Karpas-422 (cell line): ENCODE measurements around the gene FLRT2. TPM values are rescaled to one million over a fixed set of nuclear protein-coding genes. Genes with fewer than 3 reads are reported as not detected.

Experiments
- DNase-seq: peaks from one replicate; pipeline ENCODE4 v3.0.0-alpha.2; 2015
- H2AFZ ChIP-seq: fragments of 200-600 bp; sonication (generic); 2 replicates; pipeline ENCODE4 v1.6.1; 2014; ENCODE audit warnings: antibody characterized with exemption, low read length, mixed read lengths
- H3K27ac ChIP-seq: fragments of 200-600 bp; sonication (generic); 2 replicates; pipeline ENCODE4 v1.5.1; 2014; ENCODE audit warnings: mild to moderate bottlenecking, low read length, moderate library complexity
- H3K27me3 ChIP-seq: fragments of 200-600 bp; sonication (generic); 2 replicates; pipeline ENCODE4 v1.6.1; 2014; ENCODE audit warnings: low read length, mixed read lengths
- H3K36me3 ChIP-seq: fragments of 200-600 bp; sonication (generic); 2 replicates; pipeline ENCODE4 v1.6.1; 2014; ENCODE audit warnings: low read length, mixed read lengths; ENCODE audit not compliant: insufficient read depth
- H3K4me1 ChIP-seq: fragments of 200-600 bp; sonication (generic); 2 replicates; pipeline ENCODE4 v1.6.1; 2014; ENCODE audit warnings: mild to moderate bottlenecking, low read length, mixed read lengths
- H3K4me2 ChIP-seq: fragments of 200-600 bp; sonication (generic); 2 replicates; pipeline ENCODE4 v1.6.1; 2014; ENCODE audit warnings: low read length, low read depth, mild to moderate bottlenecking; ENCODE audit not compliant: poor library complexity, severe bottlenecking
- H3K4me3 ChIP-seq: fragments of 200-600 bp; sonication (generic); 2 replicates; pipeline ENCODE4 v1.5.1; 2014; ENCODE audit warnings: mild to moderate bottlenecking, antibody characterized with exemption, low read length, mixed read lengths
- H3K79me2 ChIP-seq: fragments of 200-600 bp; sonication (generic); 2 replicates; pipeline ENCODE4 v1.6.1; 2014; ENCODE audit warnings: mild to moderate bottlenecking, low read length, mixed read lengths
- H3K9ac ChIP-seq: fragments of 200-600 bp; sonication (generic); 2 replicates; pipeline ENCODE4 v1.6.0; 2014; ENCODE audit warnings: low read length
- H3K9me2 ChIP-seq: fragments of 200-600 bp; sonication (generic), shearing (Covaris generic); replicated peaks from 2 replicates; pipeline ENCODE4 v1.6.0; 2014; ENCODE audit warnings: mild to moderate bottlenecking, low read length, moderate library complexity; ENCODE audit not compliant: insufficient read depth
- H3K9me3 ChIP-seq: fragments of 300-700, 200-600 bp; sonication (generic); 2 replicates; pipeline ENCODE4 v1.6.1; 2014; ENCODE audit warnings: low read length, mixed read lengths
- H4K20me1 ChIP-seq: fragments of 200-600 bp; sonication (generic); 2 replicates; pipeline ENCODE4 v1.6.1; 2014; ENCODE audit warnings: mild to moderate bottlenecking, antibody characterized with exemption, low read length, low read depth; ENCODE audit not compliant: insufficient read depth
- total RNA-seq: library from RNA; depleted of rRNA; stranded (reverse); fragments of >200 nt; shearing (Covaris generic); gene quantifications from 2 replicates; pipeline ENCODE4 v1.2.3, GENCODE V29; 2014; ENCODE audit warnings: low replicate concordance

Gene FLRT2
- total RNA-seq, 1 experiment from 2014 or later = not detected

GRCh38 chr14:85596562-85596961 lies 66.6 kb downstream of the FLRT2 start:
- H2AFZ ChIP-seq = no peak overlapping the region
- H3K9ac ChIP-seq = no peak overlapping the region
- no peak overlapping the region for H3K4me3 ChIP-seq
- H3K9me3 ChIP-seq = peaks cover 12% of the 10 kb centered on the region
- no peak for DNase-seq
- H3K36me3 ChIP-seq = no peaks in the 10 kb centered on the region
- H3K4me1 ChIP-seq = no peaks in the 10 kb centered on the region
- H3K27me3 ChIP-seq = no peaks in the 10 kb centered on the region
- H3K4me2 ChIP-seq = no peak overlapping the region
- no peaks in the 10 kb centered on the region for H3K79me2 ChIP-seq
- H3K27ac ChIP-seq = no peak overlapping the region
- H4K20me1 ChIP-seq = no peaks in the 10 kb centered on the region
- H3K9me2 ChIP-seq = no peaks in the 10 kb centered on the region; the same call in 1 of the 2 replicates

DNA sequence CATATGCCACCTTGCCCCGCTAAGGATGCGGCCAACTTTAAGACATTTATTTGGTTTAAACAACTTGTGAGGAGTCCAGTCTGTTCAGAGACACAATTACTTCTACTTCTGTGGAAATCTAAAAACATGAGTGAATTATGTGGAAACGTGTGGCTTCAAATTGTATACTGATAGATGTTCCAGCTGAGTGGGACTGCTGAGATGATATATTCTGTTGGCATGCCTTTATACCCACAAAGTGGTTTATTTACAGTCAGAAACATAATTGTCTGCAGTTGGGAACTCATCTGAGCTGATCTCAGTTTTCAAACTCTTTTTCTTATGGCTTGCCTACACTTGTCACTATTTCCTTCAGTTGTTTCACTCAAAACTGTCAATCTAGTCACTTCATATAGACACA lies 67.8 kb downstream of the FLRT2 start:
- Histone ChIP-seq H3K27me3 (no peaks in the 10 kb centered on the region), H3K4me1 (no peaks in the 10 kb centered on the region), H3K9me3 (peaks cover 12% of the 10 kb centered on the region), H3K79me2 (no peaks in the 10 kb centered on the region), H3K9ac (no peak overlapping the region), H2AFZ (no peak overlapping the region), H3K9me2 (no peaks in the 10 kb centered on the region; the same call in 1 of the 2 replicates), H3K36me3 (no peaks in the 10 kb centered on the region), H3K4me3 (no peak overlapping the region), H3K27ac (no peak overlapping the region), H4K20me1 (no peaks in the 10 kb centered on the region), H3K4me2 (no peak overlapping the region)
- DNase-seq = no peak

DNA sequence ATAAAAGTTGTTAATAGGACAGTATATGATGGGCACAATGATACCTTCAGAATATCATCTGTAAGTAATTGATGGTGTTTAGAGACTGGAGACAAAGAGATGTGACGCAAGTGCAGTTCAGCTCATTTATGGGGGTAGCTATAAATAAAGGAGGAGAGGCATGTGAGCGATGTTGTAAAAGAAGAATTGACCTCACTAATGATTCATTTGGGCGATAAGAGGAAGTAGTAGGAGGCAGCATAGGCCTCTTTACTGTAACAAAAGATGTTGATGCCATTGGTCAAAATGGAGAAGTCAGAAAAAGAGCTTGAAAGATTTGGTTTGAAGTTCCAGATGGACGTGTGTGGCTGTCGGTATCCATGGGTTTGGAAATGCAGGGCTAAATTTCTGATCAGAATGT lies 70.0 kb downstream of the FLRT2 start:
- no peak overlapping the region for H3K4me2 ChIP-seq

GRCh38 chr14:85601246-85601645 lies 71.3 kb downstream of the FLRT2 start:
- Histone ChIP-seq H2AFZ (no peak overlapping the region), H4K20me1 (no peaks in the 10 kb centered on the region), H3K27ac (no peak overlapping the region), H3K27me3 (no peaks in the 10 kb centered on the region), H3K9me3 (peaks cover 4% of the 10 kb centered on the region), H3K79me2 (no peaks in the 10 kb centered on the region), H3K36me3 (no peaks in the 10 kb centered on the region), H3K4me1 (no peaks in the 10 kb centered on the region), H3K4me3 (no peak overlapping the region), H3K4me2 (no peak overlapping the region), H3K9ac (no peak overlapping the region), H3K9me2 (no peaks in the 10 kb centered on the region; the same call in 1 of the 2 replicates)
- no peak for DNase-seq

More for the DNA sequence above, 70.0 kb downstream of the FLRT2 start:
- no peak overlapping the region for H3K4me3 ChIP-seq
- H3K27me3 ChIP-seq = no peaks in the 10 kb centered on the region
- DNase-seq = no peak
- no peak overlapping the region for H3K27ac ChIP-seq
- H3K9me3 ChIP-seq = peaks cover 12% of the 10 kb centered on the region
- no peaks in the 10 kb centered on the region for H3K36me3 ChIP-seq
- H3K9ac ChIP-seq = no peak overlapping the region
- H3K79me2 ChIP-seq = no peaks in the 10 kb centered on the region
- no peaks in the 10 kb centered on the region for H4K20me1 ChIP-seq
- H2AFZ ChIP-seq = no peak overlapping the region
- no peaks in the 10 kb centered on the region for H3K4me1 ChIP-seq
- no peaks in the 10 kb centered on the region; the same call in 1 of the 2 replicates for H3K9me2 ChIP-seq

- Histone ChIP-seq H3K36me3 (no peaks in the 10 kb centered on the region), H3K4me2 (no peak overlapping the region), H2AFZ (no peak overlapping the region), H3K79me2 (no peaks in the 10 kb centered on the region), H3K9me2 (no peaks in the 10 kb centered on the region), H3K27me3 (no peaks in the 10 kb centered on the region), H3K4me1 (no peaks in the 10 kb centered on the region), H3K9ac (no peak overlapping the region), H3K9me3 (no peaks in the 10 kb centered on the region; the same call in 1 of the 2 replicates), H3K4me3 (no peak overlapping the region), H3K27ac (no peak overlapping the region), H4K20me1 (no peaks in the 10 kb centered on the region)
- DNase-seq = no peak
Observed at GRCh38 chr14:85601690-85602089, 71.7 kb downstream of the FLRT2 start.

GRCh38 chr14:85602345-85602744 lies 72.4 kb downstream of the FLRT2 start:
- H3K79me2 ChIP-seq = no peaks in the 10 kb centered on the region
- no peak overlapping the region for H3K4me3 ChIP-seq
- no peak for DNase-seq
- H3K4me1 ChIP-seq = no peaks in the 10 kb centered on the region
- no peak overlapping the region for H3K4me2 ChIP-seq
- peaks cover 3% of the 10 kb centered on the region; the same call in 1 of the 2 replicates for H3K27me3 ChIP-seq
- no peaks in the 10 kb centered on the region for H3K36me3 ChIP-seq
- H4K20me1 ChIP-seq = no peaks in the 10 kb centered on the region
- no peaks in the 10 kb centered on the region for H3K9me3 ChIP-seq
- H3K9ac ChIP-seq = no peak overlapping the region
- H3K27ac ChIP-seq = no peak overlapping the region
- no peak overlapping the region for H2AFZ ChIP-seq
- no peaks in the 10 kb centered on the region for H3K9me2 ChIP-seq

- no peak for DNase-seq
- peaks cover 2% of the 10 kb centered on the region; the same call in 1 of the 2 replicates for H3K9me3 ChIP-seq
Observed at GRCh38 chr14:85604021-85604420, 74.1 kb downstream of the FLRT2 start.

GRCh38 chr14:85604714-85605113 lies 74.8 kb downstream of the FLRT2 start:
- no peaks in the 10 kb centered on the region for H3K79me2 ChIP-seq
- no peak overlapping the region for H3K4me2 ChIP-seq
- H2AFZ ChIP-seq = no peak overlapping the region
- H3K9me3 ChIP-seq = peaks cover 3% of the 10 kb centered on the region; the same call in 1 of the 2 replicates
- H3K9ac ChIP-seq = no peak overlapping the region
- no peak overlapping the region for H3K27ac ChIP-seq
- DNase-seq = no peak
- H3K4me1 ChIP-seq = no peaks in the 10 kb centered on the region
- no peaks in the 10 kb centered on the region for H3K36me3 ChIP-seq
- no peaks in the 10 kb centered on the region for H3K9me2 ChIP-seq
- H4K20me1 ChIP-seq = no peaks in the 10 kb centered on the region
- peaks cover 3% of the 10 kb centered on the region; the same call in 1 of the 2 replicates for H3K27me3 ChIP-seq
- H3K4me3 ChIP-seq = no peak overlapping the region

More at GRCh38 chr14:85604021-85604420, 74.1 kb downstream of the FLRT2 start:
- Histone ChIP-seq H3K27ac (no peak overlapping the region), H3K9ac (no peak overlapping the region), H4K20me1 (no peaks in the 10 kb centered on the region), H3K9me2 (no peaks in the 10 kb centered on the region), H3K4me2 (no peak overlapping the region), H3K36me3 (no peaks in the 10 kb centered on the region), H3K4me1 (no peaks in the 10 kb centered on the region), H2AFZ (no peak overlapping the region), H3K27me3 (peaks cover 3% of the 10 kb centered on the region; the same call in 1 of the 2 replicates), H3K4me3 (no peak overlapping the region), H3K79me2 (no peaks in the 10 kb centered on the region)
